Adrenal gland (tissue), 12 donors: Measurements from ENCODE around the gene CACTIN. TPM values are rescaled to one million over a fixed set of nuclear protein-coding genes. Genes with fewer than 3 reads are reported as not detected.

Source experiments
- DNase-seq, 7 donors: peaks; one replicate each; pipeline ENCODE4 v3.0.0-alpha.2; 2019 to 2020
- H3K27ac ChIP-seq, 5 donors: fragments of 200-600 bp; sonication (generic) in 4 of 5; 1 replicate in 3 of 5; 2 replicates in 2 of 5; pipeline versions ENCODE4 v1.5.1 to v1.8.0; 2016 to 2020; ENCODE audit warnings: mild to moderate bottlenecking in 1 of 5
- H3K27me3 ChIP-seq: fragments of 200-600 bp; 2 replicates; pipeline ENCODE4 v1.8.0; 2021
- H3K36me3 ChIP-seq, 2 donors: fragments of 200-600 bp; replicated peaks in 1 of 2; 1 replicate in 1 of 2; 2 replicates in 1 of 2; pipeline versions ENCODE4 v1.5.1 to v1.8.0; 2018 to 2022
- H3K4me1 ChIP-seq, 2 donors: fragments of 200-600 bp; replicated peaks in 1 of 2; 1 replicate in 1 of 2; 2 replicates in 1 of 2; pipeline versions ENCODE4 v1.5.1 to v1.8.0; 2018 to 2021
- H3K4me3 ChIP-seq, 4 donors: fragments of 200-600 bp; sonication (generic) in 3 of 4; one replicate each; pipeline ENCODE4 v1.5.1; 2016 to 2018
- H3K9me3 ChIP-seq, 3 donors: fragments of 200-600 bp; sonication (generic) in 1 of 3; replicated peaks in 1 of 3; 1 replicate in 2 of 3; 2 replicates in 1 of 3; pipeline versions ENCODE4 v1.5.1 to v1.8.0; 2016 to 2021
- CTCF ChIP-seq, 6 experiments: fragments of 450-650 bp in 4 of 6; fragments of 200-600 bp in 2 of 6; sonication (generic) in 1 of 6; IDR thresholded peaks; 1 replicate in 5 of 6; 2 replicates in 1 of 6; pipeline versions ENCODE4 v1.5.1 to v1.8.0; 2016 to 2021; ENCODE audit warnings: antibody characterized with exemption in 6 of 6, mild to moderate bottlenecking in 2 of 6, moderate library complexity in 1 of 6
- POLR2A ChIP-seq, 2 donors: fragments of 450-650 bp; IDR thresholded peaks; one replicate each; pipeline ENCODE4 v1.6.1; 2017; ENCODE audit warnings: antibody characterized with exemption in 2 of 2, mild to moderate bottlenecking in 2 of 2, moderate library complexity in 1 of 2
- WGBS, 4 donors: extraction: QIAGEN DNeasy Blood & Tissue Kit in 2 of 4; methylation state at CpG; one replicate each; pipeline versions ENCODE4 v1.1.5 to v1.1.7; 2013 to 2017; 5-methylcytosine and 5-hydroxymethylcytosine counted together
- intact Hi-C, 2 donors: fragments of 100-400 bp; cut with DNase I; formaldehyde crosslinking; loops; one replicate each; pipeline versions ENCODE4 v1.14.1 to v1.15.0; 2022 to 2023
- polyA plus RNA-seq, 3 donors: library from polyadenylated mRNA; stranded (reverse); fragments of 200-250 nt in 2 of 3; fragments of 350-450 nt in 1 of 3; fragmentation: Illumina TruSeq in 1 of 3; extraction: RNeasy Lipid Tissue Mini Kit (QIAGEN cat#74804) in 1 of 3; gene quantifications; one replicate each; pipeline ENCODE4 v1.2.3, GENCODE V29; 2013 to 2014
- total RNA-seq, 9 donors: library from RNA; depleted of rRNA in 4 of 9; stranded (reverse); fragments of >200 nt in 4 of 9; fragments of 120-200 nt in 1 of 9; fragmentation: NEBNext Ultra II Directional in 1 of 9; extraction: Animal tissue kit (Norgen Biotek cat#: 25700) in 1 of 9; gene quantifications; one replicate each; pipeline versions ENCODE4 v1.1.0 to v1.2.4, GENCODE V29; 2013 to 2023
- donor health status: healthy with polysubstance abuse.
- donor health status: Bipolar disorder and iron deficiency.
- donor health status: DM: yes; HTN: yes; CAD: no.
- donor health status: DM: no; HTN: no; CAD: no.
- donor health status: DM: no; HTN: no; CAD: no.
- donor health status: DM: yes; HTN: yes; CAD: no.

The CACTIN gene
- total and polyA plus RNA-seq, 12 donors: 5.0 to 78.4 (median 22.3) TPM

GRCh38 chr19:3658004-3658869 lies 31.6 kb upstream of the CACTIN start:
- peaks cover 0 to 63% of the 10 kb centered on the region in 2 donors for H3K36me3 ChIP-seq
- H3K4me3 ChIP-seq: no peak overlapping the region
- TF ChIP-seq CTCF (IDR thresholded peaks at IDR 0.05): no peak
- no peak for TF ChIP-seq POLR2A (IDR thresholded peaks at IDR 0.05)
- 88 to 94% (median 91%) methylated on average over 17 to 39 of the region's 39 CpGs for WGBS, 4 donors
- no peaks in the 10 kb centered on the region for H3K27me3 ChIP-seq
- no peaks in the 10 kb centered on the region for H3K4me1 ChIP-seq
- no peak overlapping the region for H3K27ac ChIP-seq
- DNase-seq: no peak
- intact Hi-C loops: no loop called here
- H3K9me3 ChIP-seq: no peaks in the 10 kb centered on the region

- 94 to 98% (median 97%) methylated on average over 9 to 16 of the region's 16 CpGs for WGBS, 4 donors
- no peaks in the 10 kb centered on the region for H3K27me3 ChIP-seq
- no peak for TF ChIP-seq CTCF (IDR thresholded peaks at IDR 0.05)
- no peak for TF ChIP-seq POLR2A (IDR thresholded peaks at IDR 0.05)
- intact Hi-C loops: no loop called here
- no peak overlapping the region for H3K4me3 ChIP-seq
- no peak overlapping the region for H3K27ac ChIP-seq
- H3K4me1 ChIP-seq: no peaks in the 10 kb centered on the region
- no peak for DNase-seq
- no peaks in the 10 kb centered on the region for H3K9me3 ChIP-seq
- H3K36me3 ChIP-seq: peaks cover 0 to 71% of the 10 kb centered on the region in 2 donors
Observed at GRCh38 chr19:3657395-3657769, 30.8 kb upstream of the CACTIN start.

- intact Hi-C loops: no loop called here
- peaks cover 0 to 76% of the 10 kb centered on the region in 2 donors for H3K36me3 ChIP-seq
Observed at GRCh38 chr19:3656747-3657394, 30.3 kb upstream of the CACTIN start.

More at GRCh38 chr19:3656747-3657394, 30.3 kb upstream of the CACTIN start:
- H3K4me1 ChIP-seq: no peaks in the 10 kb centered on the region
- no peaks in the 10 kb centered on the region for H3K27me3 ChIP-seq
- H3K9me3 ChIP-seq: no peaks in the 10 kb centered on the region
- TF ChIP-seq CTCF (IDR thresholded peaks at IDR 0.05) (no peak), POLR2A (IDR thresholded peaks at IDR 0.05) (no peak)
- no peak for DNase-seq
- no peak overlapping the region for H3K27ac ChIP-seq
- 96 to 100% (median 97%) methylated on average over 10 to 19 of the region's 19 CpGs for WGBS, 4 donors
- H3K4me3 ChIP-seq: no peak overlapping the region
